Measurements from ENCODE around the gene MYOD1.

MYOD1 gene

DNA sequence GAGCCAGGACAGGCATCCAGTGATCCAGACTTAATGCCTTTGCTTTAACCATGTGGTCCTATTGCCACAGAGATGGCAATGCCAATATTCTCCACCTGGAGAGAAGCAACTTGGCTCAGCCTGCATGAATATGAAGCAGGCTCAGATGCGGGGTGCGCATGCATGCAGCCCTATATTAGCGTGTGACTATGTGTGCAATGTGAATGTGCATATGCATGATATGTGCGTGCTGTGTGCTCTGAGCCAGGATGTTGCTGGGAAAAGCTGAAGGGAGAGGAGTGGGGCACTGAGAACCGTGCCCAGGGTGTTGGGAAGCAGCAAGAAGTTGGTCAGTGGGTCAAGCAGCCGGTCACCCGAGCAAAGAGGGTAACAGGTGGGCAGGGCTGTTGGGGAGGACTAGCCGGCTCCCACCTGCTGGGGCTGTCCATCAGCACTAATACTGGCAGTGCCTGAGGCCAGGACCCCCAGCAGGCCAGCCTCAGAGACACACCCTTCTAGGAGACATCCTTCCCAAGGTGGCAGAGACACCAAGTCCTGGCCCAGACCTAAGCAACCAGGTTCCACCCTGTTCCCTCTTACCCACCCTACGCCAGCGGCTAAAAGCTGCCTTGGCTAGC lies 24.8 kb upstream of the MYOD1 start:
- Histone ChIP-seq H3K4me3 (ENCODE audit: low read length) (no peak overlapping the region), H3K9me3 (replicated peaks; ENCODE audit: insufficient read depth, low read length) (no peaks in the 10 kb centered on the region), H3K4me1 (ENCODE audit: low read length) (no peaks in the 10 kb centered on the region), H3F3A (ENCODE audit: insufficient read depth, low read length) (no peaks in the 10 kb centered on the region), H3K9ac (ENCODE audit: low read length) (no peak overlapping the region), H3K36me3 (replicated peaks; ENCODE audit: insufficient read depth, low read length) (no peaks in the 10 kb centered on the region), H3K27ac (ENCODE audit: low read length) (no peak overlapping the region), H3K79me2 (ENCODE audit: low read length) (no peaks in the 10 kb centered on the region), H3K9me2 (replicated peaks; ENCODE audit: insufficient read depth, low read length) (no peaks in the 10 kb centered on the region), H3K4me2 (ENCODE audit: low read depth, low read length) (no peak overlapping the region), H2AFZ (ENCODE audit: low read length) (no peak overlapping the region), H3K27me3 (replicated peaks; ENCODE audit: insufficient read depth, low read length) (0 out of 2 replicates have a peak, but pooled peaks cover 4% of the 10 kb centered on the region), H4K20me1 (ENCODE audit: insufficient read depth, low read length) (no peaks in the 10 kb centered on the region)
- no peak for DNase-seq
- no peak for TF ChIP-seq EZH2 (optimal IDR thresholded peaks at IDR 0.05; ENCODE audit: low read depth, low read length)

DNA sequence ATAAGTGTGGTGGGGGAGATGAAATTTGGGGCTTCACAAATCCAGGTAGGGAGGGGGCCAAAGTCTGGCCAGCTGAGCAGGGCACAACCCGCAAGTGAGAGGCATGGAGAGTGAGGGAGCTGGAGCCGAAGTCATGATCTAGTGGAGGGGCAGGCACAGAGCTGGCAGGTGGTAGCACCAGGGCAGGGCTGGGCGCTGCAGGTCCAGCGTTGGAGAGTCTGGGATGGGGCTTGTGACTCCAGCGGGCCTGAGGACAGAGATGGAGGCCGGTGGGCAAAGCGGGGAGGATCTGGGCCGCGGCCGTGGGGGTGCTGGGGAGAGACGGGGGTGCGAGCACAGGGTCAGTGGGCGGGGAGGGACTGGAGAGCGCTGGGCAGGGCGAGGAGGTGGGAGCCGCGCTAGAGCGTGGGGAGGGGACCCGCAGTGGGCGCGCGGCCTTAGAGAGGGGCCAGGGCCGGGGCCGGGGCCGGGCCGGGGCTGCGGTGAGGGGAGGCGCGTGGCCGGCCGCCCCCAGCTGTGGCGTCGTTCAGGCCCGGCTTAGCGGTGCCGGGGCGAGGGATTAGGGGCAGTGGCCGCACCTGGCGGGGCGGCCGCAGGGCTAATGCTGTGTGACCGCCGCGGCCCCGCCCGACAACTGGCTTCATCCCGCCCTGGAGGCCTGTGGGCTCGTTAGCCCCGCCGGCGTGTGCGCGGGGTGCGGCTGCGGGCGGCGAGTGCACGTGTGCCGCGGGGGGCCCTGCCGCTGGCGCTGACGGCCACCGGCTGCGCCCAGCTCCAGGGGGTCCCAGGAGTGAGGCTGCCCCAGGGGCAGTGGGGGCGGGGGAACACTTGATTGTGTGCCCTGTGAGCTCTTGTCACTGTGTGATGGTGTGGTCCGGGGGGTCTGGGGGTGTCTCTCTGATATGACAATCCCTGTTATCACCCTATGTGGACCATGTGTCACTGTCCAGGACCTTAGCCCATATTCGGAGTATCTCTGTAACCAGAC lies 23.6 kb upstream of the MYOD1 start:
- Histone ChIP-seq H3K79me2 (ENCODE audit: low read length) (no peaks in the 10 kb centered on the region), H3K27me3 (replicated peaks; ENCODE audit: insufficient read depth, low read length) (0 out of 2 replicates have a peak, but pooled peaks cover 4% of the 10 kb centered on the region), H3K4me3 (ENCODE audit: low read length) (no peak overlapping the region), H3F3A (ENCODE audit: insufficient read depth, low read length) (no peaks in the 10 kb centered on the region), H4K20me1 (ENCODE audit: insufficient read depth, low read length) (no peaks in the 10 kb centered on the region), H3K4me1 (ENCODE audit: low read length) (no peaks in the 10 kb centered on the region), H3K27ac (ENCODE audit: low read length) (no peak overlapping the region), H2AFZ (ENCODE audit: low read length) (no peak overlapping the region), H3K4me2 (ENCODE audit: low read depth, low read length) (no peak overlapping the region), H3K36me3 (replicated peaks; ENCODE audit: insufficient read depth, low read length) (no peaks in the 10 kb centered on the region), H3K9me2 (replicated peaks; ENCODE audit: insufficient read depth, low read length) (no peaks in the 10 kb centered on the region), H3K9me3 (replicated peaks; ENCODE audit: insufficient read depth, low read length) (no peaks in the 10 kb centered on the region), H3K9ac (ENCODE audit: low read length) (no peak overlapping the region)
- DNase-seq, result no peak
- TF ChIP-seq, protein P1, sequence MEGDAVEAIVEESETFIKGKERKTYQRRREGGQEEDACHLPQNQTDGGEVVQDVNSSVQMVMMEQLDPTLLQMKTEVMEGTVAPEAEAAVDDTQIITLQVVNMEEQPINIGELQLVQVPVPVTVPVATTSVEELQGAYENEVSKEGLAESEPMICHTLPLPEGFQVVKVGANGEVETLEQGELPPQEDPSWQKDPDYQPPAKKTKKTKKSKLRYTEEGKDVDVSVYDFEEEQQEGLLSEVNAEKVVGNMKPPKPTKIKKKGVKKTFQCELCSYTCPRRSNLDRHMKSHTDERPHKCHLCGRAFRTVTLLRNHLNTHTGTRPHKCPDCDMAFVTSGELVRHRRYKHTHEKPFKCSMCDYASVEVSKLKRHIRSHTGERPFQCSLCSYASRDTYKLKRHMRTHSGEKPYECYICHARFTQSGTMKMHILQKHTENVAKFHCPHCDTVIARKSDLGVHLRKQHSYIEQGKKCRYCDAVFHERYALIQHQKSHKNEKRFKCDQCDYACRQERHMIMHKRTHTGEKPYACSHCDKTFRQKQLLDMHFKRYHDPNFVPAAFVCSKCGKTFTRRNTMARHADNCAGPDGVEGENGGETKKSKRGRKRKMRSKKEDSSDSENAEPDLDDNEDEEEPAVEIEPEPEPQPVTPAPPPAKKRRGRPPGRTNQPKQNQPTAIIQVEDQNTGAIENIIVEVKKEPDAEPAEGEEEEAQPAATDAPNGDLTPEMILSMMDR (IDR thresholded peaks at IDR 0.05; ENCODE audit: low read length), result no peak
- TF ChIP-seq EZH2 (optimal IDR thresholded peaks at IDR 0.05; ENCODE audit: low read depth, low read length), result no peak
- no peak for TF ChIP-seq EZH2phosphoT487 (IDR thresholded peaks at IDR 0.05; ENCODE audit: low read length)

DNA sequence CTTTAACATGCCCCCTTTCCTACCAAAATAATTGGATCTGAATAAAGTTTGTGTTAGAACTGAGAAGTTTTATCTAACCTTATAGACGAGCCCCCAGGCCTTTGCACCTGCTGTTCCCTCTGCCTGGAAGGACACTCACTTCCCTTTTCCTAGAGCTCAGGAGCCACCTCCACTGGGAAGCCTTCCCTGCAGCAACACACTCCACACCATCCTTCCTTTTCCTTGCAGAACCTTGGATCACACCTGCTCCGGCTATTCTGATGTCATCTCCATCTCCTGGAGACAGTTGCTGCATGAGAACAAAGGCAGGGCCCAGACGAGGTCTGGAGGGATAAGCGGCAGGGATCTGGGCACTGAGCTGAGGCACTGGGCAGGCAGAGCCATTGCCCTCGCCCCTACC lies 22.6 kb upstream of the MYOD1 start:
- Histone ChIP-seq H3F3A (ENCODE audit: insufficient read depth, low read length) (no peaks in the 10 kb centered on the region), H3K36me3 (replicated peaks; ENCODE audit: insufficient read depth, low read length) (no peaks in the 10 kb centered on the region), H3K4me3 (ENCODE audit: low read length) (no peak overlapping the region), H3K79me2 (ENCODE audit: low read length) (no peaks in the 10 kb centered on the region), H4K20me1 (ENCODE audit: insufficient read depth, low read length) (no peaks in the 10 kb centered on the region), H3K27me3 (replicated peaks; ENCODE audit: insufficient read depth, low read length) (0 out of 2 replicates have a peak, but pooled peaks cover 4% of the 10 kb centered on the region), H2AFZ (ENCODE audit: low read length) (no peak overlapping the region), H3K4me1 (ENCODE audit: low read length) (no peaks in the 10 kb centered on the region), H3K9me3 (replicated peaks; ENCODE audit: insufficient read depth, low read length) (no peaks in the 10 kb centered on the region), H3K9ac (ENCODE audit: low read length) (no peak overlapping the region), H3K4me2 (ENCODE audit: low read depth, low read length) (no peak overlapping the region), H3K27ac (ENCODE audit: low read length) (no peak overlapping the region), H3K9me2 (replicated peaks; ENCODE audit: insufficient read depth, low read length) (no peaks in the 10 kb centered on the region)
- no peak for DNase-seq
- TF ChIP-seq EZH2phosphoT487 (IDR thresholded peaks at IDR 0.05; ENCODE audit: low read length) (no peak), EZH2 (optimal IDR thresholded peaks at IDR 0.05; ENCODE audit: low read depth, low read length) (no peak)
- TF ChIP-seq, protein P1 (IDR thresholded peaks at IDR 0.05; ENCODE audit: low read length), result no peak
